Ishikawa (cell line): Measurements from ENCODE around the gene SLC38A10.

Source experiments
- CEBPB ChIP-seq: IDR thresholded peaks from 2 replicates; pipeline ENCODE4 v1.6.1; 2012
- RAD21 ChIP-seq: IDR thresholded peaks from 2 replicates; pipeline ENCODE4 v1.6.1; 2012; ENCODE audit warnings: low read depth
- TAF1 ChIP-seq: IDR thresholded peaks from 2 replicates; pipeline ENCODE4 v1.6.1; 2012; ENCODE audit warnings: low read depth, mild to moderate bottlenecking

DNA sequence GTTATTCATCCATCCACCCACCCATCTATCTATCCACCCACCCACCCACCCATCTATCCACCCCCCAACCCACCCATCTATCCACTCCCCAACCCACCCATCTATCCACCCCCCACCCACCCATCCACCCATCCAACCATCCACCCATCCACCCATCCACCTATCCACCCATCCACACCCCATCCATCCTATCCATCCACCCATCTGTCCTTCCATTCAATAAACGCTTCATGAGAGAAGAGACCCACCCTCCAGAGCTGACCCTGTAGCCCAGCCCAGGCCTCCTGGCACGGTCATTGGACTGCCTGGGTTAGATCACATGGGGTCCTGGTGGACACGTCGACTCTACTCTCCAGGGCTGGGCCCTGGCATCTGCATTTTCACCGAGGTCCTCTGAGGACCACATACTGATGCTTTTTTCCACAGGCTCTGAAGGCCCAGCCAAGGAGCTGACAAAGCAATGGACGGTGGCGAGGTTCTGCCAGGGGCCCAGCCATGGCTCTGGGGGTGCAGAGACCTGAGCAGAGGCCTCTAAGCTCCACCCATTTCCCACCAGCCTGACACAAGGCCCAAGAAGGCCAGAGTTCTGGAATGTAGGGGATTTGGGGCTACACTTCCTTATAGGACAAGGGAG lies 41.3 kb upstream of the SLC38A10 start:
- TF ChIP-seq RAD21 = no peak
- TF ChIP-seq TAF1 = no peak
- no peak for TF ChIP-seq CEBPB
